Measurements from ENCODE around the gene MARCHF3.

- TF ChIP-seq FOSB (CRISPR knock-in tag; IDR thresholded peaks at IDR 0.05) (no peak), ELK1 (IDR thresholded peaks at IDR 0.05; ENCODE audit: low read depth, low read length) (no peak), RFX5 (IDR thresholded peaks at IDR 0.05) (no peak)
- TF ChIP-seq, protein P1, sequence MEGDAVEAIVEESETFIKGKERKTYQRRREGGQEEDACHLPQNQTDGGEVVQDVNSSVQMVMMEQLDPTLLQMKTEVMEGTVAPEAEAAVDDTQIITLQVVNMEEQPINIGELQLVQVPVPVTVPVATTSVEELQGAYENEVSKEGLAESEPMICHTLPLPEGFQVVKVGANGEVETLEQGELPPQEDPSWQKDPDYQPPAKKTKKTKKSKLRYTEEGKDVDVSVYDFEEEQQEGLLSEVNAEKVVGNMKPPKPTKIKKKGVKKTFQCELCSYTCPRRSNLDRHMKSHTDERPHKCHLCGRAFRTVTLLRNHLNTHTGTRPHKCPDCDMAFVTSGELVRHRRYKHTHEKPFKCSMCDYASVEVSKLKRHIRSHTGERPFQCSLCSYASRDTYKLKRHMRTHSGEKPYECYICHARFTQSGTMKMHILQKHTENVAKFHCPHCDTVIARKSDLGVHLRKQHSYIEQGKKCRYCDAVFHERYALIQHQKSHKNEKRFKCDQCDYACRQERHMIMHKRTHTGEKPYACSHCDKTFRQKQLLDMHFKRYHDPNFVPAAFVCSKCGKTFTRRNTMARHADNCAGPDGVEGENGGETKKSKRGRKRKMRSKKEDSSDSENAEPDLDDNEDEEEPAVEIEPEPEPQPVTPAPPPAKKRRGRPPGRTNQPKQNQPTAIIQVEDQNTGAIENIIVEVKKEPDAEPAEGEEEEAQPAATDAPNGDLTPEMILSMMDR (IDR thresholded peaks at IDR 0.05): no peak
Measured at GRCh38 chr5:126858441-126858840, 171.9 kb downstream of the MARCHF3 start.

Measured in A549 (cell line).